Gastrocnemius medialis (tissue), 4 donors: ENCODE data around the gene DGLUCY.

Source experiments
- CTCF ChIP-seq, 5 experiments: fragments of 450-650 bp in 3 of 5; fragments of 200-600 bp in 2 of 5; sonication (generic) in 2 of 5; IDR thresholded peaks in 4 of 5; conservative IDR thresholded peaks in 1 of 5; 1 replicate in 4 of 5; 2 replicates in 1 of 5; pipeline ENCODE4 v1.5.1; 2016 to 2019; ENCODE audit warnings: antibody characterized with exemption in 5 of 5, mild to moderate bottlenecking in 3 of 5, moderate library complexity in 3 of 5
- POLR2A ChIP-seq, 2 donors: fragments of 450-650 bp; IDR thresholded peaks; one replicate each; pipeline ENCODE4 v1.6.1; 2017; ENCODE audit warnings: antibody characterized with exemption in 2 of 2, mild to moderate bottlenecking in 2 of 2, moderate library complexity in 2 of 2

DNA sequence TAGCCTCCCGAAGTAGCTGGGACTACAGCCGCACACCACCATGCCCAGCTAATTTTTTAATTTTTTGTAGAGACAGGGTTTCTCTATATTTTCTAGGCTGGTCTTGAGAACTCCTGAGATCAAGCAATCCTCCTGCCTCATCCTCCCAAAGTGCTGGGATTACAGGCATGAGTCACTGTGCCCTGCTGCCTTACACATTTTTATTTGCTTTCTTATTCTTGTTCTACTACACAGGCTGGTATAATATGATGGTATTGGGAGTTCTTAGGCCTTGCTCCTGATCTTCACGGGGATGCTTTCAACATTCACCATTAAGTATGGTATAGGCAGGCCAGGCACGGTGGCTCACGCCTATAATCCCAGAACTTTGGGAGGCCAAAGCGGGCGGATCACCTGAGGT is 21.2 kb downstream of the DGLUCY start:
- no peak for TF ChIP-seq CTCF (IDR thresholded peaks at IDR 0.05 in 4 of 5, conservative IDR thresholded peaks at IDR 0.05 in 1 of 5)
- no peak for TF ChIP-seq POLR2A (IDR thresholded peaks at IDR 0.05)
